GM13977 (cell line): Measurements from ENCODE around the gene ZNF831.

Source experiments
- DNase-seq: peaks from one replicate; pipeline ENCODE4 v3.0.0; 2012; ENCODE audit warnings: low spot score
- in situ Hi-C: fragments of 300-500 bp; cut with MboI; formaldehyde crosslinking; loops from one replicate; pipeline ENCODE4 v1.12.0; 2022; ENCODE audit warnings: low sequenced_read_pairs, low pct_unique_long_range_greater_than_20kb, mixed read lengths, inconsistent platforms; ENCODE audit not compliant: unreplicated experiment
- TF ChIP-seq, protein P1 (sequence below): IDR thresholded peaks from 2 replicates; pipeline ENCODE4 v1.5.1; 2012; ENCODE audit warnings: mild to moderate bottlenecking, control low read depth; ENCODE audit not compliant: insufficient read depth; ENCODE audit errors: extremely low read depth, missing control alignments

ZNF831 gene

DNA sequence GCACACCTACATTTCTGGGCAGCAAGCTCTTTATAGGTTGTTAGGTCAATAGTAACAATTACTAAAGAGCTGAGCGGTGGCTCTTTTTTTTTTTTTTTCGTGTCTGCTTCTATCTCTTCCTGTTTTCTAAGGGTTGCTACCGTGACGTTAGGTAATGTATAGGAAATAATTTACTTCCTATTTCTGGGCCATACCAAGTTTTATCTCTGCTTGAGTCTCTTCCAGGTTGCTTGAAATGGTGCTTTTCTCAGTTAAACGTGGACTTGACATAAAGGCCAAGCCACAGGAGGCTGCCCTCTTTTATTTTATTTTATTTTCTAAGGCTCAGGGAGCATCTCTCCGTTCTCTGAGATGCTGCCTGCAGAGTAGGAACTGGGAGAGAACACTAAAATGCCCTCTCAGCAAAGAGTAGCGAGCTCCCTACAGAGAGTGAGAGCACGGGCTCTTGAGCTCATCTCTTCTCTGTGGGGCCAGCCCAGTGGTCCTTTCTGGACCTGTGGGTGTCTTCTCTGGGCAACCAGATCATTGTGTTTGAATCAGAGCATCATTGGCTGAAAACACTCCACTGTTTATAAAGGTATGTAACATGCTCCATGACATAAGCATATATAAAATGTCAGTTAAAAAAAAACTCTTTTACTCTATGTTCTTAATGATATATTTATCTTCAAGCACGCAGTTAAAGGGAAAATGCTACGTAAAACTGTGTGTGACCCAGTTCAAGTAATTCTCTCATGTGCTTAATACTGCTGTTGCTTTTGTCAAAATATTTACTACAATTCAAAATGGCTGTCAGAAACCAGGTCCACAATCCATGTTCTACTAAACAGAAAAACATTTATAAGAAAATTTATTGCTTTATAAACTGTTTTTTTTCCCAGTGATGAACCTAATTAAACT is at the start of gene ZNF831:
Gene ZNF831, plus strand, starts transcription at position 191 of the 900 bp plus-strand sequence. CDS start 27,199 bp downstream, outside the sequence.
- in situ Hi-C loops = no loop called here
- DNase-seq = no peak
- TF ChIP-seq, protein P1, sequence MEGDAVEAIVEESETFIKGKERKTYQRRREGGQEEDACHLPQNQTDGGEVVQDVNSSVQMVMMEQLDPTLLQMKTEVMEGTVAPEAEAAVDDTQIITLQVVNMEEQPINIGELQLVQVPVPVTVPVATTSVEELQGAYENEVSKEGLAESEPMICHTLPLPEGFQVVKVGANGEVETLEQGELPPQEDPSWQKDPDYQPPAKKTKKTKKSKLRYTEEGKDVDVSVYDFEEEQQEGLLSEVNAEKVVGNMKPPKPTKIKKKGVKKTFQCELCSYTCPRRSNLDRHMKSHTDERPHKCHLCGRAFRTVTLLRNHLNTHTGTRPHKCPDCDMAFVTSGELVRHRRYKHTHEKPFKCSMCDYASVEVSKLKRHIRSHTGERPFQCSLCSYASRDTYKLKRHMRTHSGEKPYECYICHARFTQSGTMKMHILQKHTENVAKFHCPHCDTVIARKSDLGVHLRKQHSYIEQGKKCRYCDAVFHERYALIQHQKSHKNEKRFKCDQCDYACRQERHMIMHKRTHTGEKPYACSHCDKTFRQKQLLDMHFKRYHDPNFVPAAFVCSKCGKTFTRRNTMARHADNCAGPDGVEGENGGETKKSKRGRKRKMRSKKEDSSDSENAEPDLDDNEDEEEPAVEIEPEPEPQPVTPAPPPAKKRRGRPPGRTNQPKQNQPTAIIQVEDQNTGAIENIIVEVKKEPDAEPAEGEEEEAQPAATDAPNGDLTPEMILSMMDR = no peak

- no peak for DNase-seq
- TF ChIP-seq, protein P1 = no peak
- in situ Hi-C loops = no loop called here
Observed at GRCh38 chr20:59117526-59117925, 46.1 kb upstream of the ZNF831 start.

GRCh38 chr20:59118855-59119254 is 44.8 kb upstream of the ZNF831 start:
- in situ Hi-C loops = no loop called here
- TF ChIP-seq, protein P1 = no peak
- DNase-seq = no peak

GRCh38 chr20:59120491-59120890 is 43.1 kb upstream of the ZNF831 start:
- TF ChIP-seq, protein P1 = no peak
- DNase-seq = no peak
- in situ Hi-C loops = no loop called here

- TF ChIP-seq, protein P1 = no peak
- in situ Hi-C loops = no loop called here
- no peak for DNase-seq
Observed at GRCh38 chr20:59120919-59121318, 42.7 kb upstream of the ZNF831 start.

DNA sequence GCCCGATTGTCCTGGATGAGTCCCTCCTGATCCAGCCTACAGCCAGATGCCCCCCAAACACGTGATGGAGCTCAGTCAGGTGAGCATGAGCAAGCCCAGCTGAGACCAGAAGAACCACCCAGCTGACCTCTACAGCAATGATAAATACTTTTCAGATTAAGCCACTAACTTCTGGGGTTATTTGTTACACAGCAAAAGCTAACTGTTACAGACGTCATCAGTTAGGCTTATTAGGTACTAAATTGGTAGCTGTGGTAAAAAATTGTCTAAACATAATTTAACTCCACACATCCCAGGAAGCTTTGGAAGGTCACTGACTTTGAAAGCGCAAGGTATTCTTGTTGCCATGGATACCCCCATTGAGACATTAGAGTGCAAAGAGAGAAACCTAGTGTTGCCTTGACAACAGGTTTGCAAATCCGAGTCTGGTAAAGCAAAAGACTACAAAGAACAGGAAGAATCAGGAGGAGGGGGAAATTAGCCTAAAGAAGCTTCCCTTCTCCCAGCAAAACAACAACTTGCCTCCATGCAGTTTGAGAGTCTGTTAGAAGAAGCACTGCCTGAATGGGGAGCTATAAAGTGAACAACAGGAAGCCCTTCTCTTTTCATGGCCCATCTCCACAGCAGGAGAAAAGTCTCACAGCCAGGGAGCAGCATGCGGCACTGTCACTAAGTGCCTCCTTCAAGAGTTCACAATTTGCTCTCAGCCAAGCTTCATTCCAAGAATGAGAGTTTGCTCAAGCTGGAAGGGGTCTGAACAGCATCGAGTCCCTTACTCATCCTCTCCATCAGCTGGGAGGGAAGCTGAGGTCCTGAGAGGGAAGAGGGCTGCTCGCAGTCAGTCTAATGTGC is 41.7 kb upstream of the ZNF831 start:
- TF ChIP-seq, protein P1 = no peak
- DNase-seq = no peak
- in situ Hi-C loops = no loop called here
